Nucleus accumbens (tissue), 56 donors: ENCODE measurements around the gene EPB41L5.
"Not testable (repeated sequence)": the region's sequence is repeated elsewhere in the genome, so short reads cannot be mapped to it uniquely, and the experiment has no call there.

Source experiments
- DNase-seq, 56 donors: peaks; one replicate each; lab custom pipeline; 2025; lab: John Stamatoyannopoulos, UW

Gene EPB41L5

DNA sequence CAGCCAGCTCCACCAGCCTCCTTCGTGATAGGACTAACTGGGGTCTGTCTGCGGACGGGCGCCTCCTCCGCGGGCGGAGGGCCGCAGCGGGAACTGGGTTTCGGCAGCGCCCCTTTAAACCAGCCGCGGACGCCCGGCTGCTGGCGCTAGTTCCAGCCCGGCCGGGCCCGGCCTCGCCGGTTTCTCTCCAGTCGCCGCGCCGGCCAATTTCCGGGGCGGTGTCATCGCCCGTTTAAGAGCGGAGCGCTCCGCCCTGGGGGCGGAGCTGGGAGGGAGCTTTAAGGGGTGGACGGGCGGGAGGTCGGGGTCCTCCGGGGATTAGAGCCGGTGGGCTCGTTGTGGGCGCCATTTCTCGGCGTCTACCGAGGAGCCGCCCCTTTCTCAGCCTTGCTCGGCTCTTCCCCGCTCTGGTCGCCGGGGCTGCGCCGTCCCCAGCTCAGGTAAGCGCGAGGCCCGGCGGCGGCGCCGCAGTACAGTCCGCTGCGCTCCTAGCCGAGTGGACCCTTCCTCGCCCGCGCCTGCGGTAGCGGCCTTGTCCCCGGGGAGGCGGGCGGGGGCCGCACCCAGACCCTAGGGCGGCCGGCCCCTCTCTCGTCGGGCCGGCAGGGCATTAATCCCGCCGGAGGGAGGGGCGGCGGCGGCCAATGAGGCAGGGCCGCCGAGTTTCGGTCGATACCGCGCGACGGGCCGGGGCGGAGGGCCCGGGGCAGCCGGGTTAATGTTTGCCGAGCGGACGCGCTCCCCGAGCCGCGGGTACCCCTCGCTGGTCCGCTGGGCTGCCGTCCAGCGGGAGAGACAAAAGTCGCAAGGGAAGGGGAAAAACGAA lies at the start of gene EPB41L5:
Gene EPB41L5, plus strand, starts transcription at position 307 of the 826 bp plus-strand sequence. CDS start 6,008 bp downstream, outside the sequence.
- peak in 55 of 56 donors; percentile 42 to 91 (median 79) for DNase-seq

DNA sequence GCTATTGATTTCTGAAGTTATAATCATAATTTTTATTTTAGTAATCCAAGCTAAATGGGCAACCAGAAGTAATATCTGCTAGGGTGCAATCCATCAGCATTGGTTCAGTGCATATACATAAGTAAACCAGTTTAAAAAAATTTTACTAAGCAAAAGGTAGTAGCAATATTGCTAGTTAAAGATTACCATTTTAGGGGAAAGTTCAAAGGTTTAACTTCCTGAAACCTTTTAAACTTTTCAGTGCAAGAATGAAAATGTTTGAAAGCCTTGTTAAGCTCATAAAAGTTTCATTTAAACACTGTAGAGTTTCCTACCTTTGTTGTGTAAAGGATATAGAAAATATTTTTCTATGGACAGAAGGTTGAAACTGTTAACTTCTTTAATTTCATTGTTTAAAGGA lies 31.0 kb upstream of the EPB41L5 start:
- no peak for DNase-seq

DNA sequence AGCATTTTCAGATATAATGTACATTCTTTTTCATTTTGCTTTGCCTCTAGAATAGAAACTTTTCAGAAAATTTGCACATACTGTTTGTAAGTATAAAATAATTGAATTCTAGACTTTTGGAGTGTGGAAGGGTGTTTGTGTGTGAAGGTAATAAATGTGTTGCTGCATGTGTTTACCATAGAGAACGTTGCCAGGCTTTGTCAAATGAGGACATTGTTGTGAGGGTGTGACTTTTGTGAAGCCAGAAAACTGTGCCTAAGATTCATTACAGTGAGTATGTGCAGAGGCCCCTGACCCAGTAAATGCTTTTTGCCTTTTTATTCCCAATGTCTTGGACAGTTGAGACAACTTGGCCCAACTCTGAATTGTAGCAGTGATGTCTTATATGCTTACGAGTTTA lies 30.4 kb upstream of the EPB41L5 start:
- no peak for DNase-seq

DNA sequence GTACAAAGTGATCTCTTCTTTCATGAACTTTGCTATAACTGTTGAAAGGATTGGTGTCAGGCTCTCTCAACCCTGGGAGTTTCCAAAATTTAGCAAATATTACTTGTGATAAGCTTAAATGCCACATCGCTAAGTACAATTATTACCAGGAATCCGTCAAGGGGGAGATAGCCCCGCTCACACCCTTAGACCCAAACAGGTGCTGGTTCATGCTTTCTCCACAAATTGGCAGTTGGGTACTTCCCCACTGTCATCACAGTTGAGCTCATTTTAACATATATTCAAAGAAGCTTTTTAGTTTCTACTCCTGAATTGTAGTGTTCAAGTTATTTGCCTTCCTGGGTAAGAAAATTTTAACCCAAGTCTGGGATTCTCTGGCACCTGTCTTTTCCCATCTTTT lies 29.8 kb upstream of the EPB41L5 start:
- no peak for DNase-seq

DNA sequence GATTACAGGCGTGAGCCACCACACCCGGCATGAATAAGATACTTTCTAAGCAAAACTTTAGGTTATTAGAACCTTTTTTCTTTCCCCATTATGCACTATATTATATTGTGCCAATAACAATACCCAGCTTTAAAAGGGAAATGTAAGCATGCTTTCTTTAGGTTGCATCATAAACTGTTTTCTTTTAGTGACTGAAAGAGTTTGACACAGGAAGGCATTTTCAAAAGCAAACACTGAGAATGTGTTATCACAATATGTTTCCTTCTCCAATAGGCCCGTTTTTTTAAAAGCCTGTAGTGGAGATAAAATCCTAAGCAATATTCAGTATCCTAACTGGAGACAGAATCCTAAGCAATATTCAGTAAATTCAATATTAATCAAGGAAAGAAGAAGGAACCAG lies 16.7 kb upstream of the EPB41L5 start:
- DNase-seq, result no peak

DNA sequence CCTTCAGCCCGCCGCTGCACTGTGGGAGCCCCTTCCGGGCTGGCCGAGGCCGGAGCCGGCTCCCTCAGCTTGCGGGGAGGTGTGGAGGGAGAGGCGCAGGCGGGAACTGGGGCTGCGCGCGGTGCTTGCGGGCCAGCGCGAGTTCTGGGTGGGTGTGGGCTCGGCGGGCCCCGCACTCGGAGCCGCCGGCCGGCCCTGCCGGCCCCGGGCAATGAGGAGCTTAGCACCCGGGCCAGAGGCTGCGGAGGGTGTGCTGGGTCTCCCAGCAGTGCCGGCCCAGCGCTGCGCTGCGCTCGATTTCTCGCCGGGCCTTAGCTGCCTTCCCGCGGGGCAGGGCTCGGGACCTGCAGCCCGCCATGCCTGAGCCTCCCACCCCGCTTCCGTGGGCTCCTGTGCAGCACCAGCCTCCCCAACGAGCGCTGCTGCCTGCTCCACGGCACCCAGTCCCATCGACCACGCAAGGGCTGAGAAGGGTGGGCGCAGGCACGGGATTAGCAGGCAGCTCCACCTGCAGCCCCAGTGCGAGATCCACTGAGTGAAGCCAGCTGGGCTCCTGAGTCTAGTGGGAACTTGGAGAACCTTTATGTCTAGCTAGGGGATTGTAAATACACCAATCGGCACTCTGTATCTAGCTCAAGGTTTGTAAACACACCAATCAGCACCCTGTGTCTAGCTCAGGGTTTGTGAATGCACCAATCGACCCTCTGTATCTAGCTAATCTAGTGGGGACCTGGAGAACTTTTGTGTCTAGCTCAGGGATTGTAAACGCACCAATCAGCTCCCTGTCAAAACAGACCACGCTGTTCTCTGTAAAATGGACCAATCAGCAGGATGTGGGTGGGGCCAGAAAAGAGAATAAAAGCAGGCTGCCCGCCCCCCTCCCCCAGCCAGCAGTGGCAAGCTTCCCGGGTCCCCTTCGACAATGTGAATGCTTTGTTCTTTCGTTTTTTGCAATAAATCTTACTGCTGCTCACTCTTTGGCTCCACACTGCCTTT lies 15.7 kb upstream of the EPB41L5 start:
- not testable (repeated sequence) for DNase-seq

- DNase-seq, result no peak
These were observed 11.4 kb upstream of the EPB41L5 start for GRCh38 chr2:120001471-120001870.

DNA sequence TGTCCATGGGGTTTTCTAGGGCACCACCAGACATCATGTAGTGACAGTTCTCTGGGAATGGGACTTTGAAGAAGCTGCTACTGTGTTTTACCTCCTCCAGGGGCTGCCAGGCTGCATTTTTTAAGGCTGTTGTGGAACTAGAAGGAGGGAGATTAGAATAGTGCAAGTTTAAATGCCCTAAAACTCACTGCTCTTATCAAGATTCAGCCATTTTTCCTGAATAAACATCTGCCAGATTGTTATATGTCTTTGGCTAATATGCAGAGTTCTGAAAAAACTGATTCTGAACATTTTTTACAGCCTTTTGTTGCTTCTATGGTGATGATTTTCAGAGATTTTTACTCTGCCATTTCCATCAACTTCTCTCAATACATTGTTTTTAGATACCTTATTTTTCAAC lies 8.6 kb upstream of the EPB41L5 start:
- DNase-seq, result no peak

GRCh38 chr2:120005834-120006521 lies 6.9 kb upstream of the EPB41L5 start:
- DNase-seq, result no peak

- DNase-seq, result no peak
These were observed 5.0 kb upstream of the EPB41L5 start for GRCh38 chr2:120007851-120008250.

- DNase-seq, result no peak
These were observed 514 bp upstream of the EPB41L5 start for GRCh38 chr2:120012363-120012762.

- DNase-seq, result peak in 11 of 56 donors; percentile 2 to 46 (median 24)
These were observed 833 bp downstream of the EPB41L5 start for GRCh38 chr2:120013597-120014223.

DNA sequence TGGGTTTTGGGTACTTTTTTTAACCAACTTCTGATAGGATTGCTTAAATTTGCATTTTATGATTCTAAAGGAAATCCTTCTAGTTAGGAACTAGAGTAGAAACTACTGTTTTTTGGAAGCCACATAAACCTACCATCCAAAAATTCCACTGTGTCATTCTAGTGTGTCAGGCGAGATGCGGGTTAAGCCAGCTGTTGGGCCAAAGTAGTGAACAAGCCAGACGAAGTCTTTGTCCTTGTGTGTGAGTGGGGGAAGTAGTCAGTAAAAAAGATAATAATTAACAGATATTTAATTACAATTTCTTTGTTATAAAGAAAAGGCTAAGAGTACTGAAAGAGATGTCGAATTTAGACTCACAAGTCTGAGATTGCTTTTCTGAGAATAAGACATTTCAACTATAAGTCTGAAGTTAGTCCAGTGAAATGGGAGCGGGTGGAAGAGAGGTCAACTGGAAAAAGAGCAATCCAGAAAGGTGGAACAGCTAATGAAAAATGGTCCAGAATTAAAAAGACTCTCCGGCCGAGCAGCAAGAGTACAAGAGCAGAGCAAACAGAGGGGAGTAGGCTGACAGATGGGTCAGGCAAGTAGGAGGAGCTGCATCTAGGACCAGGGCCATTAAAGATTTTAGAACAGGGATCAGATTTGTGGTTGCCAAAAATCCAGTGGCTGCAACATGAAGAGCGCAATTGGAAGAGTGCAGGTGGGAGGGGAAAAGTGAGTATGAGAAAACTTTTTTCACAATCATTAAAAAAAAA lies 1.5 kb downstream of the EPB41L5 start:
- DNase-seq, result no peak

- DNase-seq, result no peak
These were observed 3.9 kb downstream of the EPB41L5 start for GRCh38 chr2:120016800-120017199.

DNA sequence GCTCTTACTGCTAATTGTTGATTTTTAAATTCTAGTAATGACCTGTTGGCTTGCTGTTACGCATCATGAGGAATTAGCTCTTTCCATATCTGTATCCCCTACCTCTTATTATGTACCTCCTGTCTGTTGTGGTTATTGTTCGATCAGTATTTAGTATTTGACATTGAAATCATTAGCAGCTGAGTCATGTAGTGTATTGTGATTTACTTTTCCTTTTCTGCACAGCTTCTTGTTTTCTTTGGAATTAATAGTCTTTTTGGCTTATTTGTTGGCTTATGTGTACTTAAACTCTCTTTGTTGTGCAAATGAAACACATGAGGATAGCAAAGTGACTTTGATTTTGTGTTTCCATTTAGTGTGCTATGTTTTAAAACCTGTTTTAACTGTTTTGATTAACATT lies 4.3 kb downstream of the EPB41L5 start:
- DNase-seq, result no peak

GRCh38 chr2:120018549-120018948 lies 5.7 kb downstream of the EPB41L5 start:
- DNase-seq, result no peak

DNA sequence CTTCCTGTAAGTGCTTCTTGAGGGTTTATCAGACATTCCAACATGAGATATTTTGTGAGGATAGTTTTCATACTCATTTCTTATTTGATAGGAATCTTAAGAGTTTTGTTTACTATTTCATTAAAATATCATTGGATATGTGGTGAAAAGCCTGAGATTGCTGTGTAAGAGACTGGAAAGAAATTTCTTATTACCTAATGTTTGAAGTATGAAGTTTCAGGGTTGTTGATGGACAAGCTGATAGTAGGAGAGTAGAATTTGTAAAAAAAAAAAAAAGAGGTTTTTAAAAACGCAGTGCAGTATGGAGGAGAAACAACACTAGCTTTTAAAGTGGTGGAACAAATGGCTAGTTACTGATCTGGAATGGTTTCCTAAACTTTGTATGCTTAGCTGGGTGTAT lies 7.7 kb downstream of the EPB41L5 start:
- DNase-seq, result no peak

DNA sequence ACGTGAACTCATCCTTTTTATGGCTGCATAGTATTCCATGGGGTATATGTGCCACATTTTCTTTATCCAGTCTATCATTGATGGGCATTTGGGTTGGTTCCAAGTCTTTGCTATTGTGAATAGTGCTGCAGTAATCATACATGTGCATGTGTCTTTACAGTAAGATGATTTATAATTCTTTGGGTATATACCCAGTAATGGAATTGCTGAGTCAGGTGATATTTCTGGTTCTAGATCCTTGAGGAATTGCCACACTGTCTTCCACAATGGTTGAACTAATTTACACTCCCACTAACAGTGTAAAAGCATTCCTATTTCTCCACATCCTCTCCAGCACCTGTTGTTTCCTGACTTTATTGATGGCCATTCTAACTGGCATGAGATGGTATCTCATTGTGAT lies 9.6 kb downstream of the EPB41L5 start:
- not testable (repeated sequence) for DNase-seq

DNA sequence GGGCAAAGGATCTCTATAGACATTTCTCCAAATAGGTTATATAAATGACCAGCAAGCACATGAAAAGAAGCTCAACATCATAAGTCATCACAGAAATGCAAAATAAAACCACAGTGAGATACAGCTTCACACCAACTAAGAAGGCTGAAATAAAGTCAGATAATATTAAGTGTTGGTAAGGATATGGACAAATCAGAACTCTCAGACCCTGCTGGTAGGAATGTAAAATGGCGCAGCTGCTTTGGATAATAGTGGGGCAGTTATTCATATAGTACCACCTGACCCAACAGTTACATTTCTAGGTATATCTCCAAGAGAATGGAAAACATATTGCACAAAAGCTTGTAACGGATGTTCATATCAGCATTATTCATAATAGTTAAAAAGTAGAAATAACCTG lies 14.0 kb downstream of the EPB41L5 start:
- DNase-seq, result no peak
